Stimulated activated CD4-positive, alpha-beta T cell treated with anti-CD3 and anti-CD28 coated beads, TNF-alpha, amount 100 ng/mL, for 48 hours (primary cell): ENCODE results near the gene FRAT1.
"Not testable (repeated sequence)": the region's sequence is repeated elsewhere in the genome, so short reads cannot be mapped to it uniquely, and the experiment has no call there.

Source experiments
- DNase-seq, 3 donors: peaks; one replicate each; pipeline ENCODE4 v3.0.0-alpha.2; 2020; ENCODE audit warnings: low read depth in 3 of 3

Gene FRAT1

DNA sequence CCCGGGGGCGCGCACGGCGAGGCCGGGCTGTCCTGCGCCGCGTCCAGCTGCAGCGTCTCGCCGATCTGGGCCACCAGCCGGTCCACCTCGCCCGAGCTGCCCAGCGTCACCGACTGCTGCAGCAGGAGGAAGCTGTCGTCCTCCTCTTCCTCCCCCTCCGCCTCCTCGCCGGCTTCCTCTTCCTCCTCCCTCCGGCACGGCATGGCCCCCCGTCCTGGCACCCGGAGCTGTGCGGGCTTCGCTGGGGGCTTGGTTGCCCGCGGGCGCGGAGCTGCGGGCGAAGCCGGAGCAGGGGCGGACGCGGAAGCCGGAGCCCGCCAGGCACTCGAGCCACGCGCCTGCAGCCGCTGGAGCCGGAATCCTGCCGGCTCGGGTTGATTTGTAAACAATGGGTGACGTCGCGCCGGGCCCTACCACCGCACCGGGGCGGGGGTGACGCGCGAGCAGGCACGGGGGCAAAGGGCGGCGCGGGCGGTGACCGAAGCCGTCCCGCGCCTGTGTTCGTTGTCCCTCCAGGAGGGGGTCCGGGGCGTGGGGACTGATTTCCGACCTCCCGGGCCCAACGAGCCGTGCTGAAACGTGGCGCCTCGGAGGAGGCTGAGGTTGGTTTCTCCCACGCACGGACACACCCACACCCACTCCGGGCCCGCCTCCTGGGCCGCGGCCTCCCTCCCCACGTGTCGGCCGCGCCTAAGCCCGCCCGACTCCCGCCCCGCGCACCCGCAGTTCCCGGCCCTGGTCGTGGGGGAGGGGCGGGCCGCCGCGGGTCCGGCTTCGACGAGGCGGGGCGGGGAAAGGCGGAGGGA lies 15.5 kb downstream of the FRAT1 start, which contains the start of gene FRAT2:
FRAT2 (minus strand) TSS at position 360 of the 806 bp plus-strand sequence; CDS start at position 203, 157 bp downstream.
- DNase-seq, result peak; percentile 68 to 80 (median 71)

DNA sequence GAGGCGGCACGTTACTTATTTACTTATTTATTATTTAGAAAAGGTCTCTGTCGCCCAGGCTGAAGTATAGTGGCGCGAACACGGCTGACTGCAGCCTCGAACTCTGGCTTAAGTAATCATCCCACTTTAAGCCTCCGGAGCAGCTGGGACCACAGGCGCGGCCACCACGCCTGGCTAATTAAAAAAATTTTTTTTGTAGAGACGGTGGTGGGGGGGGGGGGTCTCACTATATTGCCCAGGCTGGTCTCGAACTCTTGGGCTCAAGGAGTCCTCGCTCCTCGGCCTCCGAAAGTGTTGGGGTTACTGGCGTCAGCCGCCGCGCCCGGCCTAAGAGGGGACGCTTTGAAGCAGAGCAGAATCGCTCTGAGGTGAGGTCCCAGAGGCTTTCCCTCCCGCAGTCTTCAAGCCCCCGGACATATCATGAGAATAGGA lies 16.1 kb downstream of the FRAT1 start:
- DNase-seq, result no peak

DNA sequence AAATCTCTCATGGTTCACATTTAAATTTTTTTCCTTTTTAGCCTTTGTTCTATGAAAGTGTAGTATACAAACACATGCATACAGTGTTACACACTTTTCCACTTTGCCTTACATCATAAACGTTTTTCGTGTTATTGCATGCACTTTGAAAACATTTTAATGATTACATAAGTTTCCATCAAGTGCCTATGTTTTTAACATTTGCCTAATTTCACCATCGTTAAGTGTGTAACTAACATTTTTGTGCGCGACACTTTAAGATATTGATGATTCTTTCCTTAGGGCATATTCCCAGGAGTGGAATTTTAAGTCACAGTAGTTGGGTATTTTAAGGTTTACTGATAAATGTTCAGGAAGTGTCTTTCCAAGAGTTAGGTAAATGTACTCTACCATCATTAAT lies 16.9 kb downstream of the FRAT1 start:
- no peak for DNase-seq

DNA sequence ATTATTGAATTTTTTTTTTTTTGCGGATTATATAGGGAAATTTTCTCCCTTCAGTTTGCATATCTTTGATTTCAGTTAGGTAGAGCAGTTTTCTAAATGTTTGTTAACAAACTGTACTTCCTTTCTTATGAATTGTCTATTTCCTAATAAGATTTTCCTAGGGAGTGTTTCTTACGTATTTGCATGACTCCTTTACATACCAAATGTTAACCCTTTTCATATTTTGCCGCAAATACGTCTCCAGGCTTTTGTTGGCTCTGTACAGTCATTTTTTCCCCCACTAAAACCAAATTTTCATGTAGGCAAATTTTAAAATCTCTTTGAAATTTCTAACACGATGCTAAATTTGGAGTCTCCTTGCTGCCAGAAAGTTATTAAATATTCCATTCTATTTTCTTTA lies 17.4 kb downstream of the FRAT1 start:
- no peak for DNase-seq

DNA sequence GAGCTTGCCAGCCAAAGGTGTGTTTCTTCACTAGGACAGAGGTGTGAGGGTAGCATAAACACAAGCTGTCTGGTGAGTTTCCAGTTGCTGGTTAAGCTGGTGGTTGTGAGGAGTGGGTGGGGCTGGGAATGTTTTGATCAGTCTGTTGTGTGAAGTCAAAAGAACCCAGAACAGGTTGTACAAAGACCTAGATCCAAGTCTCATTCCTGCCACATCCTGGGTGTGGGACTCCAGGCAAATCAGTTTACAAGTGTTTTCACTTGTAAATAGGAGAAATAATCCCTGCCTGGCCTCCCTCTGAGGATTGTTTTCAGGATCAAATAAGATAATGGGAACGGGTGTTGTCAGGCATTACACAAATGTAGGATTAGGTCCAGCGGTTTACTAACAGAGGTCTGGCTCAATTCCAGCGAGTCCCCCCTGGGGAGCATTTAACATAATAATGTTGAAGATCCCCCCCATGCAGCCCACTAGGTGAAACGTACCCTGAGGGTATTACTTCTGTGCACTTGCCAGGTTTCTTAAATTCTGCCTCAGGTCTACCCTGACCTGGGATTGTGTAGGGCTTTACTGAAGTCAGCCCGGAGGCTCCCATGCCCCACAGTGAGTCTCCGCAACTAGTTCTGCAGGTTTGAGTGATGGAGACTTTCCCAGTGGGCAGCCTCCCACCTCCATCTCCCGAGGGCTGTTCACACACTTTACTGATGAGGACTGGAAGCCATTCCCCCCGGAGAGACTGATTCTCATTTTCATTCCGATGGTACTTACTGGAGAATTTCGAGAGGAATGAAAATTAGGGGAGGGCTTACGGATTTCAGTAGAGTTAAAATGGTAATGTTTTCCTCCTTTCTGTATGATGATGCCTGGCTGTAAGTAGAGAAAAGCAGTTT lies 18.1 kb downstream of the FRAT1 start:
- DNase-seq, result no peak

DNA sequence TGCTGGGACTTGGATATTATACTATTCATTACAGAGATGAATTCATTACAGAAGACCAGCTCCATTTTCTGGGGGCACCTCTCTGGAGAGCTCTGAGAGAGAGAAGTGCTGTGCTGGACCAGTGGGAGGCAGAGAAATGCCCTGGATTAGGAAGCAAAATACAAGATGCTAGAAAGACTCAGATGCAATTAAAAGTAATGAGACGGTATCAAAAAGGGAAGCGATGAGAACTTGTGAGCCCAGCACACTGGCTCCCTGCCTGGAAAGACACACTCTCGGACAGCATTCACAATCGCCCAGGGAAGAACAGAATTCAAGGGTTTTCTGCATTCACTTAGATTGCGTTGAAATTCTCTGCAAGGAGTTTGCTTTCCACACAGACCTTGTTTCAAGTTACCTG lies 19.0 kb downstream of the FRAT1 start:
- no peak for DNase-seq

DNA sequence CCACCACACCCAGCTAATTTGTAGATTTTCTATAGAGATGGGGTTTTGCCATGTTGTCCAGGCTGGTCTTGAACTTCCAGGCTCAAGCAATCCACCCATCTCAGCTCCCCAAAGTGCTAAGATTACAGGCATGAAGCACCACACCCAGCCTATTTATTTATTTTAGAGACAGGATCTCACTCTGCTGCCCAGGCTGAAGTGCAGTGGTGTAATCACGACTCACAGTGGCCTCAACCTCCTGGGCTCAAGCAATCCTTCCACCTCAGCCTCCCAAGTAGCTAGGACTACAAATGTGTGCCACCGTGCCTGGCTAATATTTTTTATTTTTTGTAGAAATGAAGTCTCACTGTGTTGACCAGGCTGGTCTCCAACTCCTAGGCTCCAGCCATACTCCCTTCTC lies 22.3 kb downstream of the FRAT1 start:
- no peak for DNase-seq

DNA sequence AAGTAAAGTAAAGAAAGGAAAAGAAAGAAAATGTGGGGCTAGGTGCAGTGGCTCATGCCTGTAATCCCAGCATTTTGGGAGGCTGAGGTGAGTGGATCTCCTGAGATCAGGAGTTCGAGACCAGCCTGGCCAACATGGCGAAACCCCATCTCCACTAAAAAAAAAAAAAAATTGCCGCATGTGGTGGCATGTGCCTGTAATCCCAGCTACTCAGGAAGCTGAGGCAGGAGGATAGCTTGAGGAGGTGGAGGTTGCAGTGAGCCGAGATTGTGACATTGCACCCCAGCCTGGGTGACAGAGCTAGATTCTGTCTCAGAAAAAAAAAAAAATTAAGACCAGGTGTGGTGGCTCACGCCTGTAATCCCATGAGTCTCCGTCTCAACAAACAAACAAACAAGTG lies 24.6 kb downstream of the FRAT1 start:
- DNase-seq, result not testable (repeated sequence)

DNA sequence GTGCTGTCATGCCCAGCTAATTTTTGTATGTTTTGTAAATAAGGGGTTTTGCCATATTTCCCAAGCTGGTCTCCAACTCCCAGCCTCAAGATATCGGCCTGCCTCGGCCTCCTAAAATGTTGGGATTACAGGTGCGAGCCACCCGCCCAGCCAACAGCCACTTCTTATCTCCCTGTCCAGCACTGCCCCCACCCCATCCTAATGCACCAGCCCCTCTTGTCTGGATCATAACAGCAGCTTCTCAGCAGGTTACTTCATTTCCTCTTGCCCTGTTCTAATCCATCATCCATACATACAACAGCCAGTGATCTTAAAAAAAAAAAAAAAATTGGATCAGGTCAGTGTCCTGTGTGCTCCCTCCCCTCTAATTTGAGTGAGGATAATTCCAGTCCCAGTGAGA lies 28.2 kb downstream of the FRAT1 start:
- DNase-seq, result no peak

DNA sequence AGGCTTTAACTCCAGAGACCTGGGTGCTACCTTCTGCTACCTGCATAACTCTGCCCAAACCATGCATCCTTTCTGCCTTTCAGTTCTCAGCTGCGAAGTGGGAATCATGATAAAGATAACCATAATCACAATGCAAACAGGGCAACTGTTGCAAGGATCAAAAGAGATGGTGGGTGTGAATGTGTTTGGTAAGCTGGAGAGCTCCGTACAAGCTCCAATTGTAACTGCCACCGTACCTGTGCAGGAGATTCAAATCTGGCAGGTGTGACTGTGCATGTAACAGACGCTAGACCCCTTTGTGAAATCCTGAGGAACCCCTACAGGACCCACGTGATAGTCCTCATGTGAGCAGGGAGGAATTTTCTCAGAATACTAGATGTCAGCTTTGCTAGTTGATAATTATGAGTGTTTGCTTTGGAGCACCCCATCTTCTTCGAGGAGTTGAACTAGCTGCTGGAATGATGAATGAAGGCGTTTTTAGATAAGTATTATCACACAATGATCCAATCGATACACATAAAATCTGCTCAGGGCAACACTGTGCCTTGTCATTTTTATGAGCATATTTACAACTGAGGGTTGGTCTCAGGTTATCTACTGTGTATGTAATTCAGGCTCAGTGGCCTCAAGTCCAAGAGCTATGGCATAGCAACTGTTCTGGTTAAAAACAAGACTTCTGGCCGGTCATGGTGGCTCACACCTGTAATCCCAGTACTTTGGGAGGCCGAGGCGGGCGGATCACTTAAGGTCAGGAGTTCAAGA lies 30.9 kb downstream of the FRAT1 start:
- no peak for DNase-seq

DNA sequence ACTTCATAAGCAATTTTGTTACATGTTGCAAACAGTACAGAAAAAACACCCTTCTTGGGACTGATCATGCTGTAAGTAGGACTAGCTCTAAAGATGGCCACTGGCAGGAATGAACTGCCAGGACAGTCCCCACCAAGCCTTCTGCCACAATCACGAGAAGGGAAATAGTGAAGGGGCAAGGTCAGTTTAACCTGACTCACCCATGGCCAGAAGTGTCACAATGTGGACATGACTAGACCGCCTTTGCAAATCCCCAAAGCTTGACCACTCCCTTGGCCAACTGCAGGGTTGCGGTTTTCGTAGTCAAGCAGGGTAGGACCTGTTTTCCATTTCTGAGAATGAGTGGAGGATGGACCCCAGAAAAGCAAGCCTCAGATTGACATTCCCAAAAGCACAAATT lies 34.9 kb downstream of the FRAT1 start:
- no peak for DNase-seq

DNA sequence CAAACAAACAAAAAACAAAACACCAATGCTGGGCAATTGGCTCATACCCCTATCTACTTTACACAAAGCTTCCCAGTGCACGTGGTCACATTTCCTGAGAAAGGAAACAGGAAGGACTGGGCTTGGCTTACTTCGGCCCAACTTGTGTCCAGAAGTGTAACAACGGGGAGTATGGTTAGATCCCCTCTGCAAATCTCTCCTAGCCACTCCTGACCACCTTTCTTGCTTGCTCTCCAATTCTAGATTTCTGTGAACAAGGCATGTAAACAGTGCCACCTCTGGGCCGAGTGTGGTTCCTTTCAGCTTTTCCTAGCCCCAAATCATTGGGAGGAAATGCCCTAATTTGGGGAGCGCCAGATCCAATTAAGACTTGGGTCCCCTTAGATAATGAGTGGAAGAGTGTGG lies 36.5 kb downstream of the FRAT1 start:
- no peak for DNase-seq

DNA sequence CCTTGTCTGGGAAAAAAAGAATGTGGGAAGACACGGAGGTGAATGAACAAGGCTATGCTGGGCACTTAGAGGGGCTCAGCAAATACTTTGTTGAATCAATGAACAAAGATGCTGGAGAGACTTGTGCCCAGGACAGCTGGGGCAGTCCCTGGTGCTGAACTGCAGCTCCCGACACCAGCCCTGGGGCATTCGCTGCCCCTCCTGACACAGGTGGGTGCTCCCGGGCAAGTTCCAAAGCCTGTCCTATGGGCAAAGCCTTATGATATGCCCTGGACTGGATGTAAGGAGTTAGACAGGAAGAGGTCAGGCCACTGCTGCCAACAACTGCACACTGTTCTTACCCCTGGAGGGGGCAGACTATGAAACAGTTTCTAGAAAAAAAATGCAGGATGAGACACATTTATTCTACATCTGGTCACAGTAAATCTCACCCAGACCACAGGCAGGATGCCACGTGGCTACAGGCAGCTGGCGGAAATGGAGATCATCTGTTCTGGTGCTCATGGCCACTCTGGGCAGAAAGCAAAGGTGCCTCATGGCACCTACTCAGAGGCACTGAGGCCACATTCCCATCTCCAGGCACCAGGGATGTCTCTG lies 37.3 kb downstream of the FRAT1 start:
- no peak for DNase-seq

DNA sequence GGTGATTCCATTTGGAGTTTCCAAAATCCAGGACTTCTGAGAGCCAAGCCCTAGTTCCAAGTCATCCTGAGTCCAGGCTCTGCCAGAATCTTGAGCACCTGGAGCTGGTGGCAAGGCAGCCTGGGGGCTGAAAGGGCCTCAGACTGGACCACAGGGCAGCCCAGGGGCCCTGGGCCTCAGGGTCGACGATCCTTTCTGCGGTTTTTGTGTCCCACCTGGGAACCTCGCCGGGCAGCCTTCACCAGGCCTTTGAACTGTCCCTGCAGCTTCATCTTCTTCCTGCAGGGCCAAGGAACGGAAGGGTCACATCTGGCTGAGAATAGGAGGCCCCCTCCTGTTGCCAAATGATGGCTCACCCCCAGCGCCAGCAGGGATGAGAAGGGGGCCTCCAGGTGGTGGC lies 37.8 kb downstream of the FRAT1 start:
- no peak for DNase-seq

DNA sequence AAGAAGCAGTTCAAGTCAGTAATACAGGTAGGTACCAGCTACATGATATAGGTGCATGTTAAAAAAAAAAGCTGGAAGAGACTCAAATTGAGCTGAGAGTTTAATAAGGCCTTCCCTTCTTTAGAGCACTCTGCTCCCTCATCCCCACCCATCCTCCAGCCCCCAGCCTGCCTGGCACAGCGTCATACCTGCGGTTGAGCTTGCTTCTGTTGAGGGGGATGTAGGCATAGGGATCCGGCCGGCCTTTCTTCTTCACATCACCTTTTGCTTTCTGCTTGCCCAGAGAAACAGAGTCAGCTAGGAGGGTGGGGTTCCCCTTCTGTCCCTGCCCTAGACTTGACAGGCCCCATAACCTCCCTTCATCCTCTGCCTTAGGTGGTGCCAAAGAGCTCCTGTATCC lies 39.3 kb downstream of the FRAT1 start:
- DNase-seq, result no peak

DNA sequence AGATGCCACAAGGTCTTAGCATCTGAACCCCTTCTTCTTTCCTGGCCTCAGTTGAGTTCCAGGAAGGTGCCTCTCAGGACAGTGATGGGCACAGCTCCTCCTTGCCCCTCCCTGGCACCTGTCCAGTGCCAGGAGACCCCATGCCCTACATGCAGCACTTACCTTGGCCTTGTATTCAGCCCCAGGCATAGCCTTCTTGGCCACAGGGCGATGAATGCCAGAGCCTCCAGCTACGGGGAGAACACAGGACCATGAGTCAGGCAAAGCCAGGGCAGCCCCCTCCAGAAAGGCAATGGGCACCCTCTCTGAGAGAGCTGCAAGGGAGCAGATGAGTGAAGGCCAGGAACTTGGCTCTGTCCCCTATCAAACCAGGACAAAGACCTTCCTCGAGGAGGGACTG lies 39.7 kb downstream of the FRAT1 start:
- DNase-seq, result no peak

DNA sequence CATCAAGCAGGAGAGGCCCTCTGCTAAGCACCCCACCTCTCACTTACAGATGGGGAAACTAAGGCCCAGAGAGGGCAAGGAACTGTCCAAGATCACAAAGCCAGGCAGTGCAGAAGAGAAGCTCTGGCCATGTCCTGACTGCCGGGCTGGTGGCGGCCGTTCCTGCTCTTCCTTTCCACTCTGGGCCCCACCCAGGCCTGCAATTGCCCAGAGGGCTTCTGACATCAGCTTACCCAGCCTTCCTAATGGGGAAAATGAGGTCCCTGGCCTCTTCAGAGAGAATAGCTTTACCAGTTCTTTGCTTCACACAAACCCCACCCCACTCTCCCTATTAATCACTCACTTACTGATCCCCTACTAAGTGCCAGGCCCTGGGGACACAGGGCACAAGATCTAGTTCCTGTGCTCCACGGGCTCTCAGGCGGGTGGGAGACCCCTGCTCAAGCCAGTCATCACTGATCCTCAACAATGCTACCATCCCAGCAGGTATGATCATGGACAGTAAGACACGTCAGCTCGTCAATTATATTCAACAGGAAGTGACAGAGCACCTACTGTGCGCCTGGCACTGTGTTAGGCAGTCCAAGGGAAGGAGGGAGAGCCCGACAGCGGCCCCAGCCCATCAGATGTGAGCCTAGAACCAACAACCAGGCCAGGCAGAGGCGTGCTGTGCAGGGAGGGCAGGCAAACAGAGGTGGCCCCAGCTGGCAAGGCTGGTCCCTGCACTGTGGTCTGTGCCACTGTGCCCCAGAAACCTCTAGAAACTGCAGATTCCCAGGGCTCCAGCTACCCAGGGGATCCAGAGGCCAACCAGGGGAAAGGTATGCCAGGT lies 41.9 kb downstream of the FRAT1 start:
- DNase-seq, result no peak

DNA sequence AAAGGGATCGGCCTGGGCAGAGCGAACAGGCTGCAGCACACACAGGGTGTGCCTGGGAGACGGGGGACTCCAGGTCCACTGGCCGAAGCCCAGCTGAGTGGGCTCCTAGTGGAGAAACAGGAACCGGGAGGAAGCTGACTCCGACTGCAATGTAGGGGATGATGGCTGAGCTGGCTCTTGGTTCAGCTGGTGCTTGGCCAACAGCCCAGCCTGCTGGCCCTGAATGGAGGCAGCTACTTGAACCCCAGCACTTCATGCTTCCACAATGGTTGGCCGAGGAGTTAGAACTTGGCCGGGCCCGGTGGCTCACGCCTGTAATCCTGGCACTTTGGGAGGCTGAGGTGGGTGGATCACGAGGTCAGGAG lies 42.4 kb downstream of the FRAT1 start:
- DNase-seq, result no peak

DNA sequence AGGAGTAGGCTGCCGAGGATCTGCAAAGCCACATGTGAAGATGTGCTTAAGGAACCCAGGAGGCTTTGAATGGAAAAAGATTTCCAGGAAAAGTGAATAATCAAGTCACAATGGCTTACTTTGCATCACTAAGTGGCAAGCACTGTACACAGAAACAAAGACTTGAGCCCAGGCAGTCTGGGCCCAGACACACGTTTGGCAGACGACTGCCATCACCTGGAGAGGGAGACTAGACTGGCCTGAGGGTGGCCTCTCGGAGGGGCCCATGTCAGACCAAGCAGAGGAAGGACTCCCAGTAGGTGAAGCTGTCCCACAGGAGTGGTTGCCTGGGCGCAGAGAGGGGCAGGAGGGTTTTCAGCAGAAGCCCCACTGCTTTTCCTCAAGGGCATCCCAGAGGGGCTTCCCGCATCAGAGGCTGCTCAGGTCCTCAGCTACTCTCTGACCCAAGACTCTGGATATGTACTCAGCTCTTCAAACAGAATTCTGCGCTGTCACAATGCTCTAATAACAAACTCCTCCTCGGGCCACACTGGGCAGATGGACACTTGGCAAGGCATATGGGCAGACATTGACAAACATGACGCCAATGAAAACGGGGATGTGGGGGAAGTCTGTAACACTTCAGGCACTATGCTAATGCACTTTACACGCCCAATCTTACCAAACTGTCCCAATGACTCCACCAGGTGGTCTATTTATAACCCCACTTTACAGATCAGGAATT lies 43.4 kb downstream of the FRAT1 start:
- no peak for DNase-seq

DNA sequence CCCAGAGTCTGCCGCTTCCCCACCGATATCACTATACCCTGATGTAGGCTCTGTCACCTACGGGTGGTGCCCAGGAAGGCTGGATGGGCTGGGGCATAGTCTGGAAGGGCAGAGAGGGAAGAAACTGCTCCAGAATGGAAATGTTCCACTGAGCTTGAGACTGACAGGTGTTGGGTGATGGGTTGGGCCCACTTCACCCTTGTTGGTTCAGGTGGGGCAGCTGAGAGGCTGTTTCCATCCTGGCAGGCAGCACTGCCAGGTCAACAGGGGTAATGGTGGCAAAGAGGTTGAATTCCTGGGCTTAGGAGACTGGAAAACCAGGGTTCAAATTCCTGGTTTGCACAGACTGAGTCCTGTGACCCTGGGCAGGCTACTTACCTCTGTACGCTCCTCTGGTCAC lies 44.0 kb downstream of the FRAT1 start:
- no peak for DNase-seq
